ENCODE results near the gene PYGB.

The PYGB gene

GRCh38 chr20:25280574-25281535, 33.0 kb downstream of the PYGB start:
- Mint-ChIP-seq H3K36me3 (peaks cover 27% of the 10 kb centered on the region), H3K4me3 (peak overlapping the region; percentile 5), H3K9me3 (no peaks in the 10 kb centered on the region), H3K27ac (no peak overlapping the region), H3K4me1 (peaks cover 15% of the 10 kb centered on the region), H3K27me3 (no peaks in the 10 kb centered on the region)
- DNase-seq (ENCODE audit: low spot score in 2 of 2): no peak
- ATAC-seq (ENCODE audit: low read depth): no peak

DNA sequence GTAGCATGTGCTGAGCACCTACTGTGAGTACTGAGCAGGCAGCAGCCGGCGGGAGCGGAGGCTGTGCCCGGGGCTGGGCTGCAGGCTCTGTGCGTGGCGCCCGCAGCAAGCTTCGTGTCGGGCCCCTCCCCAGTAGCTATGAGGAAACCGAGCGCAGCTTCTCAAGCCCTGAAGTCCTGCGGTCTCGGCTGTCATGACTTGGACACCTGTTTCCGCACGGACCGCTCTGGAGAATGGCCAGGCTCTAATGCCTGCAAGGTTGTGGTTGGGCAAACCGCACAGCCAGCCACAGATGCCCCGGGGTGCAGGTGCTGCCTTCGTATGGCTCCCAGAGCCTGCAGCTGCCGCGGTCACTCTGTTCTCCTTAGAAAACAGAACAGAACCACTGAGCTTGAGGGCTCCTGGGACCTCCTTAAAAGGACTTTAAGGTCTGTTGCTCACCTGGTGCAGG, 33.7 kb downstream of the PYGB start:
- ATAC-seq (ENCODE audit: low read depth) (peak; percentile 79), DNase-seq (ENCODE audit: low spot score in 2 of 2) (peak; percentile 30 to 31)
- peaks cover 28% of the 10 kb centered on the region for H3K36me3 Mint-ChIP-seq
- no peaks in the 10 kb centered on the region for H3K27me3 Mint-ChIP-seq
- H3K9me3 Mint-ChIP-seq: no peaks in the 10 kb centered on the region
- H3K27ac Mint-ChIP-seq: no peak overlapping the region
- H3K4me3 Mint-ChIP-seq: peak overlapping the region; percentile 8
- H3K4me1 Mint-ChIP-seq: peaks cover 15% of the 10 kb centered on the region

- Mint-ChIP-seq H3K9me3 (no peaks in the 10 kb centered on the region), H3K27ac (peak overlapping the region; percentile 71), H3K4me1 (peaks cover 15% of the 10 kb centered on the region), H3K36me3 (peaks cover 31% of the 10 kb centered on the region), H3K4me3 (no peak overlapping the region), H3K27me3 (no peaks in the 10 kb centered on the region)
- ATAC-seq (ENCODE audit: low read depth) (no peak), DNase-seq (ENCODE audit: low spot score in 2 of 2) (no peak)
Measured at GRCh38 chr20:25282034-25282781, 34.3 kb downstream of the PYGB start.

- no peaks in the 10 kb centered on the region for H3K9me3 Mint-ChIP-seq
- peaks cover 15% of the 10 kb centered on the region for H3K4me1 Mint-ChIP-seq
- ATAC-seq (ENCODE audit: low read depth) (no peak), DNase-seq (ENCODE audit: low spot score in 2 of 2) (no peak)
- no peaks in the 10 kb centered on the region for H3K27me3 Mint-ChIP-seq
- no peak overlapping the region for H3K4me3 Mint-ChIP-seq
- peak overlapping the region; percentile 71 for H3K27ac Mint-ChIP-seq
- H3K36me3 Mint-ChIP-seq: peaks cover 31% of the 10 kb centered on the region
Measured at GRCh38 chr20:25282796-25283195, 34.9 kb downstream of the PYGB start.

DNA sequence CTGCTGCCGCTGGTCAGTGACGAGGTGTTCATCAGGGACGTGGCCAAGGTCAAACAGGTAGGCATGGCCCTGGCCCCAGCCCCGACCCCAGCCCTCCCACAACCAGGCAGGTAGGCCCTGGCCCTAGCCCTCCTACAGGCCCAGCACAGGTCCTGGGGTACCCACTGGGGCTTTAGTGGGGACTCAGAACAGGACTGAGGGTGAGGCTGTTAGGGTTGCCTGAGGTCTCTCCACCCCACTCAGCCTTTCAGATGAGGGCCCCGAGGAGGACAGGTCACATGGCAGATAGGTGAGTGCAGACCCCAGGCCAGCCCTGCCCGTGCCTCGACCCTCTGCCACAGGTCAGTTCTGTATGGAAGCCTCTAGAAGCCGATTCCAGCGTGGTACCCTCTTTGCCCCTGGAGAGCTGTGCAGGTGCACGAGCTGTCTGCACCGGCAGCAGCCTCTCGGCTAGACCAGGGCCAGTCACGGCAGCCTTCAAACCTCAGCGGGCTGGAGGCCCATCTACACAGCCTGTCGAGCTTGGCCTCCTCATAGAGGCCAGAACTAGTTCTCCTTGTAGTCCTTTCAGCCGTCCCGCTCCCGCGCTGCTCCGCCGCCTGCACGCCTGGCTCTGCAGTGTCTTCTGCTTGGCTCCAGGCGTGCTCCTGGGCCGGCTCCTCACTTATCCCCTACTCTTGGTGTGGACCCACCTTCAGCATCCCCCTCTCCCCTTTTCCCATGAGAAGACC, 35.5 kb downstream of the PYGB start:
- Mint-ChIP-seq H3K27ac (no peak overlapping the region), H3K36me3 (peaks cover 31% of the 10 kb centered on the region), H3K4me1 (peaks cover 15% of the 10 kb centered on the region), H3K9me3 (no peaks in the 10 kb centered on the region), H3K27me3 (no peaks in the 10 kb centered on the region), H3K4me3 (no peak overlapping the region)
- no peak for ATAC-seq (ENCODE audit: low read depth)
- DNase-seq (ENCODE audit: low spot score in 2 of 2): no peak

DNA sequence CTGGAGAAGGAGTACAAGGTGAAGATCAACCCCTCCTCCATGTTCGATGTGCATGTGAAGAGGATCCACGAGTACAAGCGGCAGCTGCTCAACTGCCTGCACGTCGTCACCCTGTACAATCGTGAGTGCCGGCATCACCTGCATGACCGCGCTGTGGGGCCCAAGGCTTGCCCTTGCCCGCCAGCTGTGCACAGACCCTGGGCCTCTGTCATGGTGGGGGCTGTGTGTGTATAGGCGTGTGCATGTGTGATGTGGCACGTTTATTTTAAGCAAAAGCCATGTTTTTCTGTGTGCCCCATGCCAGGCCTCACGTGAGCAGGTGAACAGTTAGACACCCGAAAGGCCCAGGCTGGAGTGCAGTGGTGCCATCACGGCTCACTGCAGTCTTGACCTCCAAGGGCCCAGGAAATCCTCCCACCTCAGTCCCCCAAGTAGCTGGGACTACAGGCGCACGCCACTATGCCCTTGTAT, 36.3 kb downstream of the PYGB start:
- Mint-ChIP-seq H3K4me3 (no peak overlapping the region), H3K27me3 (no peaks in the 10 kb centered on the region), H3K4me1 (peaks cover 19% of the 10 kb centered on the region), H3K36me3 (peaks cover 31% of the 10 kb centered on the region), H3K27ac (no peak overlapping the region), H3K9me3 (no peaks in the 10 kb centered on the region)
- ATAC-seq (ENCODE audit: low read depth) (no peak), DNase-seq (ENCODE audit: low spot score in 2 of 2) (no peak)

DNA sequence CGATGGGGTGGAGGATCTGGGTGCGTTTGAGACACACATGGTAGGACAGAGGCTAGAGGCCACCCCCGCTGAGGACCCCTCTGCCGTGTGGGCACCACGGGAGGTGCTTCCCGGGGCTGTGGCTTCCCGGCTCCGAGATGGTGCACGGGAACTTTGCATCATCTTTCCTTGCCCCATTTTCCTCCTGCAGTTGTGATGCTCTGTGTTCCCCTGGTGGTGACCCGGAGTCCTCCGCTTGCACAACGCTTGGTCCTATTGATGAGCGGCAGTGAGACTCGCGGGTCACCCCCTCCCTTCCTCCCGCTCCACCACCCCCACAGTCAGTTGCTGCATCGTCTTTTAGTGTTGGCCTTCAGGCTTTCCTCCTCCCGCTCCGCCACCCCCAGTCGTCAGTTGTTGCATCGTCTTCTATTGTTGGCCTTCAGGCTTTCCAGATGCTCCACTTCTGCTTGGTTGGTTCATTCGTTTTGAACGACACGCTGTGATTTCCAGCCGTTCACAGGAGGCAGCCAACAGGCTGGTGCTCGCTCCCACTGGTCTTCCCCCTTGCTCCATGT, 37.3 kb downstream of the PYGB start:
- H3K36me3 Mint-ChIP-seq: peaks cover 31% of the 10 kb centered on the region
- ATAC-seq (ENCODE audit: low read depth) (no peak), DNase-seq (ENCODE audit: low spot score in 2 of 2) (no peak)
- H3K27me3 Mint-ChIP-seq: no peaks in the 10 kb centered on the region
- no peak overlapping the region for H3K27ac Mint-ChIP-seq
- H3K4me1 Mint-ChIP-seq: peaks cover 18% of the 10 kb centered on the region
- H3K9me3 Mint-ChIP-seq: no peaks in the 10 kb centered on the region
- no peak overlapping the region for H3K4me3 Mint-ChIP-seq

DNA sequence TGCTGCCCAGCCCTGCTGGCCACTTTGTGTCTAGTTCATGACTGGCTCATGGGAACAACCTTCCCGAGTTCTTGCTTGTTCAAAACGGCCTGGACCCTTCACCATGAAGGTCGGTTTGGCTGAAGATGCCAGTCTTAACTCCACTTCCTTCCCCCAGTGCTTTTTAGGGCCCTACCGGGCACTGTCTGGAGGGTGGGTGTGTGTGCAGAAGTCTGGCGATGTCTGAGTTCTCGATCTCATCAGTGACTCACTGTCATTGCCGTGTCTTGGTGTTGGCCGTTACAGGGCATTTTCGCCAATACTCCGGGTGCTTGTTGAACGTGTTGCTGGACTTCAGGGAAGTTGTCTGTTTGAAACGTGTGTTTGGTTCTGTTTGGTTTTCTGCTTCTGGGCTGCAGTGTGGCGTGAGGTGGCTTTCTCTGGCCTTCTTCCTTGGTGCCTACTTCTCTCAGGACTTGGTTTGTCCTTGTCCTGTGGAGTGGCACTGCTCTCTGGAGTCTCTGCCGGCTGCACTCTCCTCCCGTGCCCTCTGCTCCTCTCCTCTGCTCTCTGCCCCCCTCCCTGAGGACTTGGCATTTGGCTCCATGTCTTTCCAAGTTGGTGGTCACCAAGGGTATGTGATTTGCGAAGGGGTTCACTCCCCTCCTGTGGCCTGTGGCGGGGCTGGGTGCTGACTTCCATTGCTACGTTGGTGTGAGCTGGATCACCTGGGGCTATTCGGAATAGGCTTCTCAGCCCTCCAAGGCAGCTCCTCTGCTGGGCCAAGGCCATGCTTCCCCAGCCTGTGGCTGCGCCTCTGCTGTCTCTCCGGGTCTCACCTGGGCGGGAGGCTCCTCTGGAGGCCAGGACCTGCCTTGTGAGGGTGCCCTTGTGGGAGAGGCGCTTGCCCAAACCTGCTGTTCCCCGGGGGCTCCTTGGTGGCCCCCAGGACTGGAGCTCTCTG, 38.2 kb downstream of the PYGB start:
- Mint-ChIP-seq H3K4me1 (peaks cover 10% of the 10 kb centered on the region), H3K9me3 (no peaks in the 10 kb centered on the region), H3K36me3 (peaks cover 34% of the 10 kb centered on the region), H3K27me3 (no peaks in the 10 kb centered on the region), H3K4me3 (no peak overlapping the region), H3K27ac (no peak overlapping the region)
- DNase-seq (ENCODE audit: low spot score in 2 of 2) (no peak), ATAC-seq (ENCODE audit: low read depth) (no peak)

DNA sequence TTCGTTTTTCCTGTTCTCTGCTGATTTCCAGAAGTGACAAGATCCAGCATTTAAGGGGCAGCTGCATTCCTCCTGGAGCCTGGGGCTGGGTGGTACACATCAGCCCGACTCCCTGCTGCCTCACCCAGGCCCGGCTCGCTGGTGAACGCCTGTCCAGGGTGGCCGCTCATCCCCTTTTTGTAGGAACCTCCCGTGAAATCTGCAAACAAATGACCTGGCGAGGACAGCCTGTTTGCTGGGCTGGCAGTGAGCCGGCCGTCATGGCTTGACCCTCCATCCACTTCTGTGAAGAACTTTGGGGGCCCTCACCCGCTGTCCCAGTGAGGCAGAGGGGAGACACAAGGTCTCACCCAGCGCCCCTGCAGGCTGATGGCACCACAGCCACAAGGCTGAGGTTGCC, 39.0 kb downstream of the PYGB start:
- Mint-ChIP-seq H3K27ac (no peak overlapping the region), H3K4me1 (peaks cover 10% of the 10 kb centered on the region), H3K36me3 (peaks cover 34% of the 10 kb centered on the region), H3K27me3 (no peaks in the 10 kb centered on the region), H3K4me3 (no peak overlapping the region), H3K9me3 (no peaks in the 10 kb centered on the region)
- DNase-seq (ENCODE audit: low spot score in 2 of 2) (no peak), ATAC-seq (ENCODE audit: low read depth) (no peak)

GRCh38 chr20:25287631-25288290, 39.9 kb downstream of the PYGB start:
- Mint-ChIP-seq H3K9me3 (no peaks in the 10 kb centered on the region), H3K4me1 (peaks cover 5% of the 10 kb centered on the region), H3K27ac (no peak overlapping the region), H3K27me3 (no peaks in the 10 kb centered on the region), H3K36me3 (peaks cover 29% of the 10 kb centered on the region), H3K4me3 (no peak overlapping the region)
- no peak for ATAC-seq (ENCODE audit: low read depth)
- DNase-seq (ENCODE audit: low spot score in 2 of 2): no peak

DNA sequence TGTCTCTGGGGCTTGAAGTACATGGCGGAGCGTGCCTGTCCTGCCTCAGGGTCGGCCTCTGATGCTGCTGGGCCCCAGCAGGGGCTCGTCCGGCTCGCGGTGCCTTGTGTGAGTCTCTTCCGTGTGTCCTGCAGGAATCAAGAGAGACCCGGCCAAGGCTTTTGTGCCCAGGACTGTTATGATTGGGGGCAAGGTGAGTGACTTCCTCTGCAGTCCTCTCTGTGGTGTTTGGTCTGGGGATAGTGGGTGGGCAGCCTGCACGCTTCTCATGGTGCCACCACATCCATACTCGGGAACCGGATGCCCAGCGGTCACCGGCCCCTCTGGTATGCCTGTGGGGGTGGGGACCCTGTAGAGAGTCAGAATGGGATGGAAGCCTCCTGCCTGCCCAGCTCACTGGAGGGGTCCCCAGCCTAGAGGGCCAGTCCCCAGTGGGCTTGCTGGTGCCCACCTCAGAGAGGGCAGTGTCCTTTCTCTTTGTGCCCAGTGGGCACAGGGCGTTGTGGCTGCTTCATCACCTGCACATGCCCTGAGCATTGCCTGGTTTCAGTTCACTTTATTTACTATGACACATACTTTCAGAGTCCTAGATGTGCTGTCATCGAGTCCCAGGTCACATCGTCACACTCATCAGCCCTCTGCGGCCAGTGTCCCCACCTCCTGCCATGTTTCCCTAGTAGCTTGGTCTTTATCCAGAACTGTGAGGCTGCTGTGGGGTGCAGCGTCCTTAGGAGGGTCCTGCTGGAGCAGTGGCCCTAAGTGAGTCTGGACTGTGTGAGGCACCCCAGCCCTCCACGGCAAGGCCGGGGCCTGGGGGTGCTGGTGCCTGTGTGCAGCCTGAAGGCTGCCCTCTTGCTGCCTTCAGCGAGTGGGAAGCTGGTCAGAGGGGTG, 40.7 kb downstream of the PYGB start:
- DNase-seq (ENCODE audit: low spot score in 2 of 2): no peak
- Mint-ChIP-seq H3K4me3 (no peak overlapping the region), H3K36me3 (peaks cover 29% of the 10 kb centered on the region), H3K4me1 (peaks cover 4% of the 10 kb centered on the region), H3K27ac (no peak overlapping the region), H3K27me3 (no peaks in the 10 kb centered on the region), H3K9me3 (no peaks in the 10 kb centered on the region)
- peak; percentile 76 for ATAC-seq (ENCODE audit: low read depth)
